HUES64 (cell line): ENCODE data around the gene SDK1.
"Not testable (repeated sequence)": the region's sequence is repeated elsewhere in the genome, so short reads cannot be mapped to it uniquely, and the experiment has no call there.

Experiments used
- H3K27ac ChIP-seq: 2 replicates; pipeline ENCODE4 v1.7.0; 2013; ENCODE audit warnings: low read depth, low read length, inconsistent platforms
- H3K27me3 ChIP-seq: 2 replicates; pipeline ENCODE4 v1.6.1; 2013; ENCODE audit warnings: mild to moderate bottlenecking, low read length; ENCODE audit not compliant: insufficient read depth
- H3K36me3 ChIP-seq: 2 replicates; pipeline ENCODE4 v1.6.1; 2013; ENCODE audit warnings: mild to moderate bottlenecking, low read length; ENCODE audit not compliant: insufficient read depth
- H3K4me1 ChIP-seq: 2 replicates; pipeline ENCODE4 v1.6.1; 2013; ENCODE audit warnings: mild to moderate bottlenecking, low read length, moderate library complexity; ENCODE audit not compliant: insufficient read depth
- H3K4me3 ChIP-seq: 2 replicates; pipeline ENCODE4 v1.5.1; 2013; ENCODE audit warnings: mild to moderate bottlenecking, low read length, moderate library complexity
- H3K9ac ChIP-seq: 2 replicates; pipeline ENCODE4 v1.6.1; 2013; ENCODE audit warnings: mild to moderate bottlenecking, low read depth, low read length
- H3K9me3 ChIP-seq: 2 replicates; pipeline ENCODE4 v1.6.1; 2013; ENCODE audit warnings: low read depth, low read length; ENCODE audit not compliant: insufficient read depth
- WGBS: fragments of 150-250, 120-280 bp; methylation state at CpG from one replicate; pipeline ENCODE4 v1.1.7; 2013; ENCODE audit warnings: missing lambda C conversion rate; 5-methylcytosine and 5-hydroxymethylcytosine counted together

SDK1 gene

GRCh38 chr7:4260867-4261600, 960.0 kb downstream of the SDK1 start:
- H3K36me3 ChIP-seq = no peaks in the 10 kb centered on the region
- H3K27ac ChIP-seq = no peak overlapping the region
- H3K27me3 ChIP-seq = no peaks in the 10 kb centered on the region
- H3K9me3 ChIP-seq = no peaks in the 10 kb centered on the region
- WGBS = 90% methylated on average over 19 of the region's 19 CpGs
- no peak overlapping the region for H3K4me3 ChIP-seq
- H3K4me1 ChIP-seq = no peaks in the 10 kb centered on the region
- H3K9ac ChIP-seq = no peak overlapping the region

DNA sequence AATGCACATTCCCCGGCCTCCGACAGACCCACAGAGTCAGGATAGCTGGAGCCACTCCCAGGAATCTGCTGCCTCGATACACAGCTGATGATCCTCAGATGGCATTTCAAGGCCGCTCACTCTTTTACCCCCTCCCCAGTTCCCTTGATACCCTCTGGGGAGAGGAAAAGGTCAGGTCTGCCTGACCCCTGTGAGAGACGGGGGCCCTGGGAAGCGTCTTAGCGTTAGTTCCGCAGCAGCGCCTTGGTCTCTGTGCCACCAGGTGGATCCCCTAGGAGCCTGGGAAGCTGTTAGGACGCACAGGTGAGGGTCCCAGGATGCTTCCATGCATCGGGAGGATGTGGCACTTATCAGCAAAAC, 960.5 kb downstream of the SDK1 start:
- H3K27me3 ChIP-seq = no peaks in the 10 kb centered on the region
- H3K4me3 ChIP-seq = no peak overlapping the region
- H3K4me1 ChIP-seq = no peaks in the 10 kb centered on the region
- no peak overlapping the region for H3K9ac ChIP-seq
- no peaks in the 10 kb centered on the region for H3K9me3 ChIP-seq
- no peaks in the 10 kb centered on the region for H3K36me3 ChIP-seq
- H3K27ac ChIP-seq = no peak overlapping the region
- WGBS = 93% methylated on average over 11 of the region's 11 CpGs

GRCh38 chr7:4264206-4264605, 963.2 kb downstream of the SDK1 start:
- WGBS = 96% methylated on average over 25 of the region's 25 CpGs
- H3K36me3 ChIP-seq, H3K4me3 ChIP-seq, H3K9ac ChIP-seq, H3K9me3 ChIP-seq, H3K27ac ChIP-seq, H3K4me1 ChIP-seq, H3K27me3 ChIP-seq: not testable (repeated sequence)

GRCh38 chr7:4265066-4265465, 964.0 kb downstream of the SDK1 start:
- H3K4me1 ChIP-seq = no peaks in the 10 kb centered on the region; the same call in 1 of the 2 replicates
- H3K9ac ChIP-seq = no peak overlapping the region
- 96% methylated on average over 43 of the region's 43 CpGs for WGBS
- no peaks in the 10 kb centered on the region for H3K9me3 ChIP-seq
- no peaks in the 10 kb centered on the region for H3K27me3 ChIP-seq
- no peaks in the 10 kb centered on the region for H3K36me3 ChIP-seq
- H3K27ac ChIP-seq = no peak overlapping the region
- no peak overlapping the region for H3K4me3 ChIP-seq

DNA sequence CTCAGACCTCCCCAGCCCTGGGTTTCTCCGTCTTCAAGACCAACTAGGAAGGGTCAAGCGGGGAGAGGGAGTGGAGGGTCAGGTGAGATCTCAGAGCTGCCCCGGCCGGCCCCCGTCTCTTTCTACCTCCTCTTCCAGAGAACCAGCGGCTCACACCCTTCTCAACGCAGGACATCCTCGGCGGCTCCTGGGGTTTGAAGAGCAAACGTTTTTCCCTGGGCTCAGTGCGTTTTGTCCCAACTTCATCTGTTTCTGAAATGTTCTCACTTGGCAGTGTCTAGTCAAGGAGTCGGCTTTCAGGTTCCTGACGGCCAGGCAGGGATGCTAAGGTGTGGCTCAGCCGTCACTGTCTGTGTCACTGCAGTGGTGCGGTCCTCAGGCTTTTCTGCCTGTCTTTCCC, 964.6 kb downstream of the SDK1 start:
- 88% methylated on average over 15 of the region's 15 CpGs for WGBS

GRCh38 chr7:4266270-4267040, 965.4 kb downstream of the SDK1 start:
- Histone ChIP-seq H3K36me3 (no peaks in the 10 kb centered on the region), H3K9me3 (no peaks in the 10 kb centered on the region), H3K4me3 (no peak overlapping the region), H3K27ac (no peak overlapping the region), H3K4me1 (no peaks in the 10 kb centered on the region; the same call in 1 of the 2 replicates), H3K9ac (no peak overlapping the region), H3K27me3 (no peaks in the 10 kb centered on the region)
- 91% methylated on average over 21 of the region's 21 CpGs for WGBS

More for the DNA sequence above, 964.6 kb downstream of the SDK1 start:
- no peak overlapping the region for H3K9ac ChIP-seq
- no peak overlapping the region for H3K4me3 ChIP-seq
- H3K4me1 ChIP-seq = no peaks in the 10 kb centered on the region; the same call in 1 of the 2 replicates
- no peaks in the 10 kb centered on the region for H3K9me3 ChIP-seq
- no peaks in the 10 kb centered on the region for H3K36me3 ChIP-seq
- no peak overlapping the region for H3K27ac ChIP-seq
- no peaks in the 10 kb centered on the region for H3K27me3 ChIP-seq

DNA sequence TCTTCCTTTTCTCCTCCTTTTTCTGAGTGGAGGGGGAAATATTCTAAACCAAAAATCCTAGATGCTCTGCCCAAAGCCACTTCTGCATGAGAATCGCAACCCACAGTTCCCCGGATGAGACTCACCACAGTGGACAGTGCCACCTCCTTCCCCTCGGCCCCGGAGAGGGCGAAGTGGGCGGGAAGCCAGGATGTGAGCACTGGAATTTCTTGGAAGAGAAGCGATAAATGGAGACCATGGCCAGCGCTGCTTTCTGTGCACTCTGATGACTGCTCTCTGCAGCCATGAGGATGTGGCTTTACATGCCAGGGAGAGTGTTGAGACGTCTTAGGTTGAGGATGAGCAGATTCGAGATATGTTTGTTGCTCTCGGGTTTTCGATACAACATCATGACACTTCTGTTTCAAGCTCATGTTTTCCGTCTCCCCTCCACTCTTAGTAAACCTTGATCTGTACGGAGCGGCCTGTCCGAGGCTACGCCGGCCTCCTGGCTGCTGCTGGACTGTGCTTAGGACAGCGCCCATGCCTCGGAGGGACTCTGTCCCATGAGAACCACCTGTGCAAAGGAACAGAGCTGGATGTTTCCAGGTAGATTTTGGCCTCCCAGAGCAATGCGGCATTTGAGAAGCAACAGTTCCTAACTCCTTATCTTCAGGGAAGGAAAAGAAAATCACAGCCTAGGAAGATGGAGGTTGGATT, 966.4 kb downstream of the SDK1 start:
- no peaks in the 10 kb centered on the region; the same call in 1 of the 2 replicates for H3K4me1 ChIP-seq
- H3K9me3 ChIP-seq = no peaks in the 10 kb centered on the region
- H3K27ac ChIP-seq = no peak overlapping the region
- H3K4me3 ChIP-seq = no peak overlapping the region
- H3K9ac ChIP-seq = no peak overlapping the region
- no peaks in the 10 kb centered on the region for H3K27me3 ChIP-seq
- H3K36me3 ChIP-seq = no peaks in the 10 kb centered on the region
- WGBS = 93% methylated on average over 21 of the region's 21 CpGs

- Histone ChIP-seq H3K9ac (no peak overlapping the region), H3K27ac (no peak overlapping the region), H3K27me3 (no peaks in the 10 kb centered on the region), H3K4me1 (no peaks in the 10 kb centered on the region; the same call in 1 of the 2 replicates), H3K36me3 (no peaks in the 10 kb centered on the region), H3K4me3 (no peak overlapping the region), H3K9me3 (no peaks in the 10 kb centered on the region)
- WGBS = 87% methylated on average over 34 of the region's 34 CpGs
Measured at GRCh38 chr7:4268040-4268965, 967.3 kb downstream of the SDK1 start.

DNA sequence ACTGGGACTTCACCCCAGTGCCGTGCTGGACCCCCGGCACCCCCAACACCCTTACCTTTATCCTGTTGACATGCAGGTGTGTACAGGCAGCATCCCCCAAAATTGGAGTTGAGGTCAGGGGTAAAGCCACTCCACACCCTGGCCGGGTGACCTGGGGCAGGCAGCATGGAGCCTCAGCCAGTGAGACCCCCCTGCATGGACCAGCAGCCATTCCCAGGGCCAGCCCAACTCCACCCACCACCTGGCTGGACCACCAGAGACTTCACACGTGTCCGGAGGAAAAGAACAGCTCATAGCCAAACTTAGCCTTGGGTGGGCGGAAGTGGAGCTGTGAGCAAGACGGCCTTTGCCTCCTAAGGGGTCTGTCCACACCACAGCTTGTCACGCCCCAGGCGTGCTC, 968.0 kb downstream of the SDK1 start:
- Histone ChIP-seq H3K4me3 (no peak overlapping the region), H3K36me3 (no peaks in the 10 kb centered on the region), H3K27ac (no peak overlapping the region), H3K9me3 (no peaks in the 10 kb centered on the region; the same call in 1 of the 2 replicates), H3K27me3 (no peaks in the 10 kb centered on the region), H3K9ac (no peak overlapping the region), H3K4me1 (no peaks in the 10 kb centered on the region; the same call in 1 of the 2 replicates)
- 85% methylated on average over 9 of the region's 9 CpGs for WGBS

DNA sequence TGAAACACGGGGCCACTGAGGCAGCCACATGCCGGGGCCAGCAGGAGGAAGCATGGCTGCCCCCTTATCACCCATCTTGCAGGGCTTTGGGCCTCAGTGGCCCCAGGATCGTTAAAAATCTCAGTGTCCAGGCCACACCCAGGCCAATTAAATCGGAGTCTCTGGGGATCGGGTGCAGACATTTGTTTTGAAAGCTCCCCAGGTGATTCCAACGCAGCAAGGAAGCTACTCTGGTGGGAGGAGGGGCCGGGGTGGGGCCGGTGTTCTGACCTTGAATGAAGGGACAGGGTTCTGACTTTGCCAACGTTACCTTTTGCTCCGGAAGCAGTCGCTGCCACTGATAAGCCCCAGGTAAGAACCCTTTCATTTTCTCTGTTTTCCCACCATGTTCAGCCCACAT, 968.7 kb downstream of the SDK1 start:
- H3K27ac ChIP-seq = no peak overlapping the region
- no peak overlapping the region for H3K9ac ChIP-seq
- no peaks in the 10 kb centered on the region; the same call in 1 of the 2 replicates for H3K4me1 ChIP-seq
- H3K36me3 ChIP-seq = no peaks in the 10 kb centered on the region
- peaks cover 6% of the 10 kb centered on the region; the same call in 1 of the 2 replicates for H3K9me3 ChIP-seq
- WGBS = 84% methylated on average over 11 of the region's 11 CpGs
- no peaks in the 10 kb centered on the region for H3K27me3 ChIP-seq
- H3K4me3 ChIP-seq = no peak overlapping the region
